HepG2 (cell line): ENCODE data around the gene DAZAP1. TPM values are rescaled to one million over a fixed set of nuclear protein-coding genes. Genes with fewer than 3 reads are reported as not detected.

Source experiments
- AKAP8 ChIP-seq: sonication (generic); formaldehyde crosslinking; IDR thresholded peaks from 2 replicates; pipeline ENCODE4 v1.5.1; 2020; ENCODE audit warnings: mild to moderate bottlenecking, missing genetic modification reagents
- ATRX ChIP-seq: sonication (generic); formaldehyde crosslinking; IDR thresholded peaks from 2 replicates; pipeline ENCODE4 v1.4.0; 2020; ENCODE audit warnings: missing genetic modification reagents, borderline replicate concordance
- E2F5 ChIP-seq: sonication (generic); formaldehyde crosslinking; conservative IDR thresholded peaks from 2 replicates; pipeline ENCODE4 v1.4.0; 2020; ENCODE audit warnings: missing genetic modification reagents
- GMEB1 ChIP-seq: sonication (generic); formaldehyde crosslinking; IDR thresholded peaks from 2 replicates; pipeline ENCODE4 v1.5.1; 2020; ENCODE audit warnings: missing genetic modification reagents, mild to moderate bottlenecking, borderline replicate concordance
- HOXA3 ChIP-seq: sonication (generic); formaldehyde crosslinking; IDR thresholded peaks from 2 replicates; pipeline ENCODE4 v1.5.0; 2020; ENCODE audit warnings: missing genetic modification reagents
- HOXD1 ChIP-seq: sonication (generic); formaldehyde crosslinking; IDR thresholded peaks from 2 replicates; pipeline ENCODE4 v1.5.0; 2020; ENCODE audit warnings: missing genetic modification reagents
- KLF9 ChIP-seq: IDR thresholded peaks from 2 replicates; pipeline ENCODE4 v1.6.1; 2016; ENCODE audit warnings: low read depth
- LCORL ChIP-seq, 2 experiments: fragments of 450-650 bp in 1 of 2; sonication (generic) in 1 of 2; formaldehyde crosslinking in 1 of 2; IDR thresholded peaks; 2 replicates each; pipeline versions ENCODE4 v1.5.0 to v1.6.1; 2017 to 2020; ENCODE audit warnings: antibody characterized with exemption in 1 of 2, missing genetic modification reagents in 1 of 2
- MAX ChIP-seq: IDR thresholded peaks from 2 replicates; pipeline ENCODE4 v1.6.1; 2012; ENCODE audit warnings: inconsistent platforms
- MED1 ChIP-seq: sonication (generic); formaldehyde crosslinking; IDR thresholded peaks from 2 replicates; pipeline ENCODE4 v1.4.0; 2020; ENCODE audit warnings: missing genetic modification reagents
- POLR2A ChIP-seq, 2 experiments: IDR thresholded peaks; 2 replicates each; pipeline ENCODE4 v1.6.1; 2011; ENCODE audit warnings: low read depth in 2 of 2, low read length in 2 of 2, mild to moderate bottlenecking in 1 of 2, moderate library complexity in 1 of 2; ENCODE audit not compliant: insufficient read depth in 1 of 2
- SAFB2 ChIP-seq: sonication (generic); formaldehyde crosslinking; IDR thresholded peaks from 2 replicates; pipeline ENCODE4 v1.5.1; 2020; ENCODE audit warnings: missing genetic modification reagents, low read depth, mild to moderate bottlenecking, borderline replicate concordance
- SP4 ChIP-seq: sonication (generic); formaldehyde crosslinking; IDR thresholded peaks from 2 replicates; pipeline ENCODE4 v1.8.1; 2023; ENCODE audit warnings: mild to moderate bottlenecking, missing genetic modification reagents
- SPEN ChIP-seq: sonication (generic); formaldehyde crosslinking; IDR thresholded peaks from 2 replicates; pipeline ENCODE4 v1.5.1; 2020; ENCODE audit warnings: low read depth, mild to moderate bottlenecking, missing genetic modification reagents
- TP53 ChIP-seq: sonication (generic); formaldehyde crosslinking; conservative IDR thresholded peaks from 2 replicates; pipeline ENCODE4 v1.4.0; 2020; ENCODE audit warnings: missing genetic modification reagents
- YY1 ChIP-seq: IDR thresholded peaks from 2 replicates; pipeline ENCODE4 v1.6.1; 2011; ENCODE audit warnings: low read length, low read depth, moderate library complexity, mild to moderate bottlenecking; ENCODE audit not compliant: insufficient read depth, insufficient replicate concordance
- ZNF432 ChIP-seq: sonication (generic); formaldehyde crosslinking; IDR thresholded peaks from 2 replicates; pipeline ENCODE4 v1.5.0; 2020; ENCODE audit warnings: missing genetic modification reagents, mild to moderate bottlenecking, borderline replicate concordance
- polyA plus RNA-seq, 8 experiments: library from polyadenylated mRNA; depleted of rRNA in 3 of 8; stranded (reverse) in 7 of 8; unstranded in 1 of 8; fragments of >200 nt; fragmentation: Illumina TruSeq in 4 of 8; extraction: Trizol in 4 of 8; gene quantifications; 2 replicates each; pipeline versions ENCODE4 v1.2.1 to v1.2.3, GENCODE V29; 2011 to 2016; ENCODE audit warnings: low read depth in 4 of 8, missing spikeins in 1 of 8, mixed read lengths in 1 of 8; ENCODE audit not compliant: insufficient read depth in 1 of 8
- total RNA-seq, 5 experiments: library from RNA; depleted of rRNA; stranded (reverse); fragments of >200 nt; fragmentation: Illumina TruSeq; extraction: Trizol; gene quantifications; 2 replicates each; pipeline ENCODE4 v1.2.3, GENCODE V29; 2016; ENCODE audit warnings: low read depth in 1 of 5
- TF ChIP-seq, protein P1 (sequence below): sonication (generic); formaldehyde crosslinking; IDR thresholded peaks from 2 replicates; pipeline ENCODE4 v1.5.1; 2020; ENCODE audit warnings: mild to moderate bottlenecking, missing genetic modification reagents, moderate library complexity
- TF ChIP-seq, protein P2 (sequence below): sonication (generic); formaldehyde crosslinking; IDR thresholded peaks from 2 replicates; pipeline ENCODE4 v1.4.0; 2020; ENCODE audit warnings: missing genetic modification reagents, borderline replicate concordance

The DAZAP1 gene
- total and polyA plus RNA-seq, 2 of the 13 experiments (the other 11 are each of a cell fraction or from before 2014, with no cell fraction given): 63.3 to 79.2 TPM

DNA sequence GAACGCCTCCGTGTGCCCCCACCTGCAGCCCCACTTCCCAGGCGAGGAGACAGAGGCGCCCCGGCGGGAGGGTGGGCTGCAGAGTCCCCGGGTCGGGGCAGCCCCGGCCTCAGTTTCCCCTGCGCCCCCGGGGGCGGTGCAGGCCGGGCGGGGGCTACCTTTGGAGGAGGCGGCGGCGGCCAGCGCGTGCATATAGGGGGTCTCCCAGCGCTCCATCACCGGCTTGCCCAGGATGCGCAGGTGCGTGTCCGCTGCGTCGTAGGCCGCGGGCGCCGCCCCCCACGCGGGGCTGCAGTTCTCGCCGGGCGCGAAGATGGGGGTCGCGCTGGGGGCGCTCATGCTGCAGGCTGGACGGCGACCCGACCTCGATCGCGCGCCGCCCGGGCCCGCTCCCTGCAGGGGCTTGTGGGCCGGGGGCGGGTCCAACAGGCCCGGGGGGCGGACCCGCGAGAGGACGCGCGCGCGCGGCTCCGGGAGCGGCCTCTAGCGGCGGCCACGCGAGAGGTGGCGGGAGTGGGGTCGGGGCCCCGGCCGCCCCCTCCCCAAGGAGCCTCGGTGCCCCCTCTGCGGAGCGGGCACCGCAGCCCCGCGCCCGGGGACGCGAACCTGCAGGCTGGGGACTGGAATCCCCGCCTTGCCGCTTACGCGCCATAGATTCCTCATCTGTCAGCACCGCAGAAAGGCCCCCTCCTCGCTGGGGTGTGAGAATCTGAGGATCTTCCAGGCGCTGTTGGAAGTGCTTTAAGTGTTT is 6.1 kb upstream of the DAZAP1 start, which contains the start of gene GAMT (continued):
- TF ChIP-seq YY1 (peak; percentile 61), MAX (peak; percentile 68; the same call in 1 of the 2 replicates), MED1 (CRISPR knock-in tag) (0 out of 2 replicates have a peak, but pooled peaks have one; percentile 29), GMEB1 (CRISPR knock-in tag) (0 out of 2 replicates have a peak, but pooled peaks have one; percentile 21), HOXD1 (CRISPR knock-in tag) (no peak), SPEN (CRISPR knock-in tag) (peak; percentile 47), LCORL (IDR thresholded peaks at IDR 0.05) (no peak), LCORL (CRISPR knock-in tag; IDR thresholded peaks at IDR 0.05) (0 out of 2 replicates have a peak, but pooled peaks have one; percentile 3), POLR2A (IDR thresholded peaks at IDR 0.05; ENCODE audit: insufficient read depth in 1 of 2, low read depth in 2 of 2, low read length in 2 of 2) (peak in 1 of 2 experiments; percentile 82; a peak in 2 of 4 replicates), HOXA3 (CRISPR knock-in tag) (peak; percentile 32; the same call in 1 of the 2 replicates), ATRX (no peak), AKAP8 (CRISPR knock-in tag) (peak; percentile 78; the same call in 1 of the 2 replicates), ZNF432 (no peak), TP53 (CRISPR knock-in tag) (no peak), SAFB2 (CRISPR knock-in tag) (peak; percentile 85; the same call in 1 of the 2 replicates), KLF9 (no peak), E2F5 (CRISPR knock-in tag) (peak; percentile 31; the same call in 1 of the 2 replicates), SP4 (CRISPR knock-in tag) (peak; percentile 40; the same call in 1 of the 2 replicates)
- TF ChIP-seq, protein P1, sequence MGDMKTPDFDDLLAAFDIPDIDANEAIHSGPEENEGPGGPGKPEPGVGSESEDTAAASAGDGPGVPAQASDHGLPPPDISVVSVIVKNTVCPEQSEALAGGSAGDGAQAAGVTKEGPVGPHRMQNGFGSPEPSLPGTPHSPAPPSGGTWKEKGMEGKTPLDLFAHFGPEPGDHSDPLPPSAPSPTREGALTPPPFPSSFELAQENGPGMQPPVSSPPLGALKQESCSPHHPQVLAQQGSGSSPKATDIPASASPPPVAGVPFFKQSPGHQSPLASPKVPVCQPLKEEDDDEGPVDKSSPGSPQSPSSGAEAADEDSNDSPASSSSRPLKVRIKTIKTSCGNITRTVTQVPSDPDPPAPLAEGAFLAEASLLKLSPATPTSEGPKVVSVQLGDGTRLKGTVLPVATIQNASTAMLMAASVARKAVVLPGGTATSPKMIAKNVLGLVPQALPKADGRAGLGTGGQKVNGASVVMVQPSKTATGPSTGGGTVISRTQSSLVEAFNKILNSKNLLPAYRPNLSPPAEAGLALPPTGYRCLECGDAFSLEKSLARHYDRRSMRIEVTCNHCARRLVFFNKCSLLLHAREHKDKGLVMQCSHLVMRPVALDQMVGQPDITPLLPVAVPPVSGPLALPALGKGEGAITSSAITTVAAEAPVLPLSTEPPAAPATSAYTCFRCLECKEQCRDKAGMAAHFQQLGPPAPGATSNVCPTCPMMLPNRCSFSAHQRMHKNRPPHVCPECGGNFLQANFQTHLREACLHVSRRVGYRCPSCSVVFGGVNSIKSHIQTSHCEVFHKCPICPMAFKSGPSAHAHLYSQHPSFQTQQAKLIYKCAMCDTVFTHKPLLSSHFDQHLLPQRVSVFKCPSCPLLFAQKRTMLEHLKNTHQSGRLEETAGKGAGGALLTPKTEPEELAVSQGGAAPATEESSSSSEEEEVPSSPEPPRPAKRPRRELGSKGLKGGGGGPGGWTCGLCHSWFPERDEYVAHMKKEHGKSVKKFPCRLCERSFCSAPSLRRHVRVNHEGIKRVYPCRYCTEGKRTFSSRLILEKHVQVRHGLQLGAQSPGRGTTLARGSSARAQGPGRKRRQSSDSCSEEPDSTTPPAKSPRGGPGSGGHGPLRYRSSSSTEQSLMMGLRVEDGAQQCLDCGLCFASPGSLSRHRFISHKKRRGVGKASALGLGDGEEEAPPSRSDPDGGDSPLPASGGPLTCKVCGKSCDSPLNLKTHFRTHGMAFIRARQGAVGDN (CRISPR knock-in tag): peak; percentile 64
- TF ChIP-seq, protein P2, sequence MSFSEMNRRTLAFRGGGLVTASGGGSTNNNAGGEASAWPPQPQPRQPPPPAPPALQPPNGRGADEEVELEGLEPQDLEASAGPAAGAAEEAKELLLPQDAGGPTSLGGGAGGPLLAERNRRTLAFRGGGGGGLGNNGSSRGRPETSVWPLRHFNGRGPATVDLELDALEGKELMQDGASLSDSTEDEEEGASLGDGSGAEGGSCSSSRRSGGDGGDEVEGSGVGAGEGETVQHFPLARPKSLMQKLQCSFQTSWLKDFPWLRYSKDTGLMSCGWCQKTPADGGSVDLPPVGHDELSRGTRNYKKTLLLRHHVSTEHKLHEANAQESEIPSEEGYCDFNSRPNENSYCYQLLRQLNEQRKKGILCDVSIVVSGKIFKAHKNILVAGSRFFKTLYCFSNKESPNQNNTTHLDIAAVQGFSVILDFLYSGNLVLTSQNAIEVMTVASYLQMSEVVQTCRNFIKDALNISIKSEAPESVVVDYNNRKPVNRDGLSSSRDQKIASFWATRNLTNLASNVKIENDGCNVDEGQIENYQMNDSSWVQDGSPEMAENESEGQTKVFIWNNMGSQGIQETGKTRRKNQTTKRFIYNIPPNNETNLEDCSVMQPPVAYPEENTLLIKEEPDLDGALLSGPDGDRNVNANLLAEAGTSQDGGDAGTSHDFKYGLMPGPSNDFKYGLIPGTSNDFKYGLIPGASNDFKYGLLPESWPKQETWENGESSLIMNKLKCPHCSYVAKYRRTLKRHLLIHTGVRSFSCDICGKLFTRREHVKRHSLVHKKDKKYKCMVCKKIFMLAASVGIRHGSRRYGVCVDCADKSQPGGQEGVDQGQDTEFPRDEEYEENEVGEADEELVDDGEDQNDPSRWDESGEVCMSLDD (CRISPR knock-in tag): no peak
